HG03571 (cell line): ENCODE results near the gene MRPS30.
"Not testable (repeated sequence)": the region's sequence is repeated elsewhere in the genome, so short reads cannot be mapped to it uniquely, and the experiment has no call there.

Experiments used
- ATAC-seq: cut with Tn5 transposase; IDR thresholded peaks from one replicate; pipeline ENCODE4 v1.9.1; 2021; ENCODE audit not compliant: unreplicated experiment

The MRPS30 gene

DNA sequence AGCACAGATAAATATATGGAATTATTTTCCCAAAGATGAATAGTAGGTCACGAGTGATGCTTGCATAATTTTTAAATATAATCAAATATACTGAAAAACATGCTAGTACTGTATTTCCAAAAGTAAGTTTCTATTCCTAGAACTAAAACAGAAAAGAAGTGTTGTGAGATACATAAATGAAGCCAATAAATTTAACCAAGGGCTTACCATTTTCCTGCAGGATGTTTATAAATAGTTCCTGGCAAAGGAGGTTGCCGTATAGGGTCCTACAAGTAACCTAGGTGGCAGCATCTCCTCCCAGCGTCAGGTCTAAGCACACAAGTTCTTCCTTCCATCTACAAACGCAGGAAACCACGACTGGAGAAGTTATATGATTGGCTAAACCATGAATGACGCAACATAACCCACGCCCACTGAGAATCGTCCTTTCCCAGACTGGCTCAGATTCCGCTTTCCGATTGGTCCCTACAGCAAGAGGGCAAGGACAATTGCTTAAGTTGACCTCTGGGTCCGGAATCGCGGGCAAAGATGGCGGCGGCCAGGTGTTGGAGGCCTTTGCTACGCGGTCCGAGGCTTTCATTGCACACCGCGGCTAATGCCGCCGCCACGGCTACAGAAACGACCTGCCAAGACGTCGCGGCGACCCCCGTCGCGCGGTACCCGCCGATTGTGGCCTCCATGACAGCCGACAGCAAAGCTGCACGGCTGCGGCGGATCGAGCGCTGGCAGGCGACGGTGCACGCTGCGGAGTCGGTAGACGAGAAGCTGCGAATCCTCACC lies at the start of gene MRPS30:
TSS of gene MRPS30 (plus strand) at position 513 of the 780 bp plus-strand sequence. CDS start at position 529, 16 bp downstream.
- ATAC-seq = peak; percentile 95

DNA sequence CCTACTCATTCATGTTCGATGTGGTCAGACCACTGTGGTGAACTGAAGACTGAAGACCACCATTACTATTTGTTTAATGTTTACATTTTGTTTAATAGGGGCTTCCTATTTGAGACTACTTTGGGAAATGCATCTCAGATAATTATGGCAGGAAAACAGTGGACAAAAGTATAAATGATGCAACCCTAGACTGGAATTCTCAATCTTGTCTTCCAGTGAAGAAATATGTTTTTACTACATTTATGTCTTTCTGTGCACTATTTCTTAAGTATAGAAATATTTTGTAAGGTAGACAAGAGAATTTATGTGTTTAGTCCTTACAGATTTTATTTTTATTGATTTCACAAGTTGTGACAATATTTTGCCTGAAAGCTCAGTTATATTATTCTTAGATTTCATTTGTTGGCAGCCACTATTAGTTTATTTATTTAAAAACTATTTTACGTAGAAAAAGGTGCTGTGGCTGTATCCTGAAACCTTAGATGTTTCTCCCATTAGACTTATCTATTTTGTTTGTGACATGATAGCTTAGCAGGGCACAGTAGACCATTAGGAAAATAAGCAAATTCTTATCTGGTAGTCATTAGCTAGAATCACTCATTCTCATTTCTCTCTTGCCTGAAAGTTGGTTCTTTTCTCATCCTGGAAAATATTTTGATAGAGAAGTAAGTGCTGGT lies 39.4 kb upstream of the MRPS30 start:
- ATAC-seq = no peak

DNA sequence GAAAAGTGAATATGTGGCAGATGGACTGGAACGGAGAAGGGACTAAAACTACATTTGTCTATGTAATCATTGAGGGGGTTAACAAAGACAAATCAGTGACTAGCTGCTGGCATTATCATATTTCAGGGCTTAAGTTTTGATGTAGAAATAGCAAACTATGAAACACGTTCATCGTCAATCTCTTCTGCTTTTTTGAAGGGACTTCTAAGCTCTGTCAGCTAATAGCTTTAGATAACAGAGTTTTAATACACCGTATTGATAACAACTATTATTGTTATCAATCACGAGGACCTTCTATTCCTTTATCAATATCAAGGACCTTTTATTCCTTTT lies 38.9 kb upstream of the MRPS30 start:
- ATAC-seq = no peak

DNA sequence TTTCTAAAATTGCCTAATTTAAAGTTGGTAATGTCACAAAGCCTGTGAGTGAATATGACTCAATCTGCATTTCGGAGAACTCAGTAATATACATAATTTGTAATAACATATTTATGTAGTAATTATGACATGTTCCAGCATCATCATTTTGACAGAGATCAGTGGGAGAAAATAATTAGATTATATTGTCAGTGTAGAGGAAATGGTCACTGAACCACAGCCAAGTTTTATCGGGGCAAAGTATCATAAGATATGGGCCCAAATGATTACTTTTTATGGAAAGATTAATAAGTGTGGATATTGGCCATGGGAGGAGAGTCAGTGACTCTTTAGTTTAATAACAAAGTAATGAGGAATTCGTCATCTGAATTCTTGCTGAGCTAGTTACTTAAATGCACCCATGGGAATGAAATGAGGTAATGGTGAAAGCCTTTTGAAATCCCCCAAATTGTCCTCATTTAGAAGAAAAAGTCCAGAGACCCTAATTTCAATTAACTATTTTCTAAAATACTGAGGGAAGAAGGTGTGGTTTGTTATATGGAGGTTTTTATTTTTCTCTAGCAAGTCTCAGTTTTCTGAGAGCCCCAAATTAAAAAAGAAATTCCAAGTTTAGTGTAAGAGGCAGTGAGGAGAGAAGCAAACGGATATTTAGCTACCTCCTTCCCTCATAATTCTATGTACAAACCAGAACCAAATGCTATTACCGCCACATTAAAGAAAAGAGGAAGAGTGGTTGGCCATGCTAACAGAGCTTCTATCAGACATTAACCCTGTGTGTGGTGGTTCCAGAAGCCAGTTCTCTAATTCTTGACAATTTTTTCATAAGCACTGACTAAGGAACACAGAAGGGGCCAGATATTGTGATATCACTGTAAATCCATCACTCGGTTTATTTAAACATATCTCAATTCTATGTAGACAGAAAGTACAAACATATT lies 37.7 kb upstream of the MRPS30 start:
- no peak for ATAC-seq

DNA sequence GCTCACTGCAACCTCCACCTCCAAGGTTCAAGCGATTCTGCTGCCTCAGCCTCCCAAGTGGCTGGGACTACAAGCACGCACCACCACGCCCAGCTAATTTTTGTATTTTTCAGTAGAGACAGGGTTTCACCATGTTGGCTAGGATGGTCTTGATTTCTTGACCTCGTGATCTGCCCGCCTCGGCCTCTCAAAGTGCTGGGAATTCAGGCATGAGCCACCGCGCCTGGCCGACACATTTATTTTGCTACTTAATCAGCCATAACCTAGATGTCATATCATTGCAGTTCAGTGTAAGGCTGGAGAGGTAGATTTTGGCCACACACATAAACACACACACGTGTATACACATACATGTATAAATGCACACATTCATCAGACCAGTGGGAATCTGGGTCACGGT lies 36.4 kb upstream of the MRPS30 start:
- not testable (repeated sequence) for ATAC-seq

DNA sequence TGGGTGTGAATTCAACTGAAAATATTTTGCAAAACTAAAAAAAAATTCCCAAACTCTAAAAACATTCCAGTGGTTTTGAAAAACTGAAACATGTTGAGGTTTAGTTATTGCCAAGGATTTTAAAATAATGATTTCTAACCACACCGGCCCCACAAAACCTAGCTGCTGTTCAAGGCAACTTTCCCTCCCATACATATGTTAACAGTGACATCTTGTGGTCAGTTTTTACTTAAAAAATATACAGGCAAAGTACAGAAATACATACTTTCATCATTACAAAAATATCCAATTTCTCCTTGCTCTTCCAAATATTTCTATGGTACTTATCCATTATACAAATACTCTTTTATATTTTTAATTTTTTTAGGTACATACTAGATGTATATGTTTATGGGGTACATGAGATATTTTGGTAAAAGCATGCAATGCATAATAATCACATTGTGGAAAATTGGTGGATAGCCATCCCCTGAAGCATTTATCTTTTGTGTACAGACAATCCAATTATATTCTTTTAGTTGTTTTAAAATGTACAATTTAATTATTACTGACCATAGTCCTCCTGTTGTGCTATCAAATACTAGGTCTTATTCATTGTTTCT lies 34.4 kb upstream of the MRPS30 start:
- ATAC-seq = no peak

DNA sequence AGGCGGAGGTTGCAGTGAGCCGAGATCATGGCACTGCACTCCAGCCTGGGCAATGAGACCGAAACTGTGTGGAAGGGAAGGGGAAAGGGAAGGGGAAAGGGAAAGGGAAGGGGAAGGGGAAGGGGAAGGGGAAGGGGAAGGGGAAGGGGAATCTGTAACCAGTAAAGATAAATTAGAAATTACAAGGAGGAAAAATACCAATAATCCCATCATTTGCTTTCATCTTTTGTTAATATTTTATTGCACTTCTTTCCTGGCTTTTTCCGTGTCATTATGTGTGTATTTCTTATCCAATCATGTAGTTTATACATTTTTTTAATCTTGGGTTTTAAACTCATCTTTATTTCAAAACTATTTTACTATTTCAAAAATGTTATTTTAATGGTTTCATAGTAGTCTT lies 29.6 kb upstream of the MRPS30 start:
- no peak for ATAC-seq

DNA sequence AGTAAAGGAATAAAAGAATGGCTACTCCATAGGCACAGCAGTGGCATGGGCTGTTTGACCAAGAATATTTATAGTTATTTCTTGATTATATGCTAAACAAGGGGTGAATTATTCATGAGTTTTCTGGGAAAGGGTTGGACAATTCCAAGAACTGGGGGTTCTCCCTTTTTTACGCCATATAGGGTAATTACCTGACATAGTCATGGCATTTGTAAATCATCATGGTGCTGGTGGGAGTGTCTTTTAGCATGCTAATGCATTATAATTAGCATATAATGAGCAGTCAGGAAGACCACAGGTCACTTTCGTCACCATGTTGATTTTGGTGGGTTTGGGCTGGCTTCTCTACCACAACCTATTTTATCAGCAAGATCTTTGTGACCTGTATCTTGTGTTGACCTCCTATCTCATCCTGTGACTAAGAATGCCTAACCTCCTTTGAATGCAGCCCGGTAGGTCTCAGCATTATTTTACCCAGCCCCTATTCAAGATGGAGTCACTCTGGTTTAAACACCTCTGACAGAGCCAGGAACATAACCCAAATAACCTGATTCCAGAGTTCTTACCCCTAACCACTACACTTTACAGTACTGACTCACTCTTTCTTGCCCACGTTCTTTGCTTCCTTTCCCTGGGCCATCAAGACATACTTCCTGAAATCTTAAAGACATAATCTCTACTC lies 25.0 kb upstream of the MRPS30 start:
- no peak for ATAC-seq

DNA sequence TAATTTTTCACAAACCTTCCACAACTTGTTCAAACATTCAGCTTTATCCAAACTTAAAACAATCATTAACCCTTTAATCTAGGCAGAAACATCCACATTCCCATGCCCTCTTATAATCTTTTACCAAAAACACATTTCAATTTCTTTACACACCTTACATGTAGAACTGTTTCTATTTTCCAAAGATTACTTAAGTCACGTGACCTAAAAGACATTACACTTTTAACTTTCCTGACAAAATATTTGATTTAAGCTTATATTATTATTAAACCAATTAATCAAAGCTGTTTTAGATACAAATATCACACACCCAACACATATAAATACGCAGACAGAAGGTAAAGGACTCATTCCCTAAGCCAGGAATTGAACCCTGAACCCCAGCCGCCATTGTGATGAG lies 21.0 kb upstream of the MRPS30 start:
- ATAC-seq = no peak

DNA sequence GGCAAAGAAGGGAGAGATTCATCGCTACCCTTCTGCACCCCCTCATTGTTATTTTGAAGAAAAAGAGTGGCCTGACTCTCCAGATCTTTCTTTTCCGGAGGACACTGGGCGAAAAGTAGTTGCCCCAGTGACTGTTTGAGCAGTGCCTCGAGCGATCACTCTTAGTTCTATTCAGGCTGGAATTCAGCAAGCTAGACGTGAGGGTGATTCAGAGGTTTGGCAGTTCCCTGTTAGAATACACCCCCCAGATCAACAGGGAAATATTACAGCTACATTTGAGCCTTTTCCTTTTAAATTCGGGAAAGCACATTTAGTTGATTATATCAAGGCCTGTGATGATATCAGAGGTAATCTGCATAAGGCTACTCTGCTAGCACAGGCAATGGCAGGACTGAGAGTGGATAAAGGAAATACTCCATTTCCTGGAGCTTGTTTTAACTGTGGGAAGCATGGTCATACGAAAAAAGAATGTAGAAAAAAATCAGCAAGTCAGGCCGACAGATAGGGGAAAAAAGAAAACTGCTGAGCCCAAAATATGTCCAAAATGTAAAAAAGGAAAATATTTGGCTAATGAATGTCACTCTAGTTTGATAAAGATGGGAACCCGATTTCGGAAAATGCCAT lies 19.3 kb upstream of the MRPS30 start:
- ATAC-seq = not testable (repeated sequence)

DNA sequence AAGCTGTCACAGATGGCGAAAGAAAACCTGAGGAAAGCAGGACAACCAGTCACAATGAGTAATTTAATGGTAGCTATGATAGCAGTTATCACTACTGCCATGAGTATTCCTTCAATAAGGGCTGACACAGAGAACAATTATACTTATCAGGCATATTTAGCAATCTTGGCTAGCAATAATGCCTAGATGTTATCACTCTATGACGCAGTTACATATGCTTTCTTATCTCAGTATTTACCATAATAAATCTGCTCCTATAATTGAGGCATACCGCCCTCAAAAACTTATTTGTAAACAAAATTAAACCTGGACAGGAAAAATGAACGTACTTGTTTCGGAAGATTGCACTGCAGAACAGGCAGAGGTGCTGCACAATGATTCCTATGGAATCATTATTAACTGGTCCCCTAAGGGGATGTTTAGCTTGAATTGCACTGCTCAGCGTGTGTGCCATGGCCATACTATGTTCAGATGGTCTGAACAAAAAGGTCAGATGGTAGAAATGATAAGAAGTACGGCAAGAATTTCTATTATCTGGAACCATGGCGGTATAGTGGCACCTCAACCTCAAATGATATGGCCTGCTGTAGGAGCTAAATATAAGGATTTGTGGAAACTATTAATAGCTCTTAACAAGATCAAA lies 16.6 kb upstream of the MRPS30 start:
- not testable (repeated sequence) for ATAC-seq

DNA sequence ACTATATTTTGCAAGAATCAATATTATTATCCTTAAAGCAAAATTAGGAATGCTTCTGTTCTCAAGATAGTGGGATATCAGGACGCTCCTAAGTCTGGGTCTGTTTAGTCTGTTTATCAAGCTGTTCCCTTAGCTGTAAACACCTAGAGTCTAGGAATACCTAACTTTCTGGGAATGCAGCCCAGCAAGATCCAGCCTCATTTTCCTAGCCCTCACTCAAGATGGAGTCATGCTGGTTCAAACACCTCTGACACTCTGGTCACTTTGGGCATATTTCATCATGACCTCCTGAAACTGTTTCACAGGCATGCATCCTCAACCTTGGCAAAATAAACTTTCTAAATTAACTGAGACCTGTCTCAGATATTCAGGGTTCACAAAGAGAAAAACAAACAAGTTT lies 14.4 kb upstream of the MRPS30 start:
- ATAC-seq = no peak

DNA sequence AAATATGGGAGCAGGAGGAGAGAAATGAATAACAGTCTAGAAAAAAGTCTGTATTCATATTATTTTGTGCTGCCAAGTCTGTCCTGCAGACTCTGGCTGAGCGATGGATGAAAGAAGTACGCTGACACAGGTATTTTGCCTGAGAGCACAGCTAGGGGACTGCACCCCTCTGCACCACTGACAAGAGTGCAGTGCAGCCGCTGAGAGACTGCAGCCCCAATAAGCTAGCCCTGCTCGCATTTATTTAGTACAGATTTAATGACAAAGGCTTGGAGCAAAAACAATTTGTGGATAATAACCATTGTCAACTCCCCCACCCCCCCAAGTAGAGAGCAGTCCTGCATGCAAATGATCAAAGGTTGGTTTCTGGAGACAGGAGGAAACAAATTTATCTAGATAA lies 13.3 kb upstream of the MRPS30 start:
- no peak for ATAC-seq

DNA sequence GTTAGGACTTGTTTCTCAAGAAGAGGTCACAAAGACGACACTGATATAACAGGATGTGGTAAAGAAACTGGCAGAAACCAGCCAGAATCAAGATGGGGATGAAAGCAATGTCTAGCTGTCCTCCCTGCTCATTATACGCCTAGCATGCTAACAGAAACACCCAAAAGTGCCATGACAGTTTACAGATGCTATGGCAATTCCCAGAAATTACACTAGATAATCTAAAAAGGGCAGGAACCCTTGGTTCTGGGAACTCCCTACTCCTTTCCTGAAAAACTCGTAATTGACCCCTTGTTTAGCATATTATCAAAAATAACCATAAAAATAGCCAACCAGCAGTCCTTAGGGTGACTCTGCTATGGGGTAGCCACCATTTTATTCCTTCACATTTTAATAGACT lies 10.9 kb upstream of the MRPS30 start:
- no peak for ATAC-seq

DNA sequence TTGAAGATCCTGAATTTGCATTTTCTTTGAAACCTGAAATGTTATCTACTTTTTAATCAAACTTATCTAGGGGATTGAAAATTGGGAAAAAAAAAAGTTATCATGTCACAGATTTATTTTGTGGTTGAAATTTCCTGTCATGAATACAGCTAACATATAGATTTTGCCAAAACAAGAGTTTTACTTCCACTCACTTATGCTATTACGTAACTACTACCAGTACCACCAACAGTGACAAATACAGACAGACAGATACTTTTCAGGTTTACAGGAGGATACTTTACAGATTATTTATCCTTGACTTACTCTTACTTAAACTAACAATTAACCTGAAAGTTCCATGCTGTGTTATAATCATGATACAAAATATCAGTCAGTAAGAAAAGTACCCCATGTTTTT lies 6.8 kb upstream of the MRPS30 start:
- ATAC-seq = no peak

DNA sequence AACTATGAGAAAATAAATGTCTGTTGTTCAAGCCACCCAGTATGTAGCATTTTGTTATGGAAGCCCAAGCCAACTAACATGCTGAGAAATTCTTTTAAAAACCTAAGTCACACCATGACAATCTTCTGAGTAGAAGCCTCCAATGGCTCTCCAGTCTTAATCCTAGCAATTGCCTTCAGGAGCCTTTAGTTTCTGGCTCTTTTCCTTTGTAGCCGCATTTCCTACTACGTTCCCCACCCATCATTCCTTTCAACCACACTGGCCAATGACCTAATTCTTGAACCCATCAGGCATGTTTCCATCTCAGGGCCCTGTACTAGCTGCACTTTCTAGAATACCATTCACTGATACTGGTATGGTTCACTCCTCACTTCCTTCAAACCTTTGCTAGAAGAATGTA lies 2.1 kb upstream of the MRPS30 start:
- ATAC-seq = no peak

DNA sequence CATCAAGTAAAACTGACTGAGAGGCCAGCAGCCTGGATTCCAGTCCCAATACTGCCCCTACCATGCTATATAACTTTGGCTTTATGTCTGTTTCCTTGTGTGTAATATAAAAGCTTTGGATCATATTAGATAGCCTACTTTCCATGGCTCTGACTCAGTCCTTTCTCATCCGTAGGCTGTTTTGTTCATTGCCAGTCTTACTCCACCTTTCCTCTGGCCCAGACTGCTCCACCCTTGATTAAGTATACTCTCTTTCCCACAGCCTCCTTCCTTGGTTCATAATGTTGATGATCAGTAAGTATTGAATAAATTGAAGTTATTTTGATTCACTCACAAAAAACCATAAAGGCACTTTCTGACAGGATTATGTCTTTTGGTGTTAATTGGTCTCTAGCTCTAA lies 1.5 kb upstream of the MRPS30 start:
- ATAC-seq = no peak

DNA sequence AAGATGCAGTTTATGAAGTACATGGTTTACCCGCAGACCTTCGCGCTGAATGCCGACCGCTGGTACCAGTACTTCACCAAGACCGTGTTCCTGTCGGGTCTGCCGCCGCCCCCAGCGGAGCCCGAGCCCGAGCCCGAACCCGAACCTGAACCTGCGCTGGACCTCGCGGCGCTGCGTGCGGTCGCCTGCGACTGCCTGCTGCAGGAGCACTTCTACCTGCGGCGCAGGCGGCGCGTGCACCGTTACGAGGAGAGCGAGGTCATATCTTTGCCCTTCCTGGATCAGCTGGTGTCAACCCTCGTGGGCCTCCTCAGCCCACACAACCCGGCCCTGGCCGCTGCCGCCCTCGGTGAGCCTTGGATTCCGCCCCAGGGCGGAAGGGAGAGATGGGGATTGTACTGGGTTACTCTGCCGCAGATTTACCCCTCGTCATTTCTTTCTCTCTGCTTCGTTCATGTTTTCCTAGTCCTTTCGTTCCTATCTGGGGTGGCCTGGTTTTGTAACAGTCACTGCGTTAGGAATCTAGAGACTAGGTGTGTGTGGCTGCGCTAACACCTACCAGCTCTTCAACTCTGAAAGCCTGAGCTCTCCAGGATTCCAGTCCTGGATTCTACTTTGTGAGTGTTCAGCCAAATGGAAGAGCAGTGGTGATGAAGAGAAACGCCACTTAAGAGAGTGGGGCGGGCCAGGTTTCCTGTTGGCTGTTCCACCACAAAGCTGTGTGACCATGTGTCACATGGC lies 638 bp downstream of the MRPS30 start:
- peak; percentile 44 for ATAC-seq

DNA sequence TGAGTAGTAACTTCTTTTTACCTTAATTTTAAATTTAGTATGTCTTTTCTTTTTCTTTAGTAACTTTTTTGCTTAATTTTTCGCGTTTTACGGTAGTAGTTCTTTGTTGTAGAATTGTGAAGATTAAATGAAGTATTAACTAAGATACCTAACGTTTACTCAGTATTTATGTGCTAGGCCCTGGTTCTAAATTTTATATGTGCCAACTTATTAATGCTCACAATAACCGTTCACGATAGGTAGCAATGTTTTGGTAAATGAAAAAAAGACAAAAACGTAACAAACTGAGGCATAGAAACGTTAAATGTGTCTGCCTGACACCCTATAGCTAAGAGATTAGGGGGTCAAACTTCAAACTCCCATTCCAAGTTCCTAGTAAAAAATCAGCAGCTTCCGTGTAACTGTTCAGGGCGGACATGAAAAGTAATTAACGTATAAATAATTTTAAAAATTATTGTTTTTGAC lies 1.2 kb downstream of the MRPS30 start:
- no peak for ATAC-seq
